ENCODE measurements around the gene PUSL1. TPM values are rescaled to one million over a fixed set of nuclear protein-coding genes. Genes with fewer than 3 reads are reported as not detected.
A peak's percentile ranks its signal among the peaks of the same experiment; 100 is the strongest.

PUSL1 gene
- total RNA-seq, 1 donor, result 29.3 TPM

DNA sequence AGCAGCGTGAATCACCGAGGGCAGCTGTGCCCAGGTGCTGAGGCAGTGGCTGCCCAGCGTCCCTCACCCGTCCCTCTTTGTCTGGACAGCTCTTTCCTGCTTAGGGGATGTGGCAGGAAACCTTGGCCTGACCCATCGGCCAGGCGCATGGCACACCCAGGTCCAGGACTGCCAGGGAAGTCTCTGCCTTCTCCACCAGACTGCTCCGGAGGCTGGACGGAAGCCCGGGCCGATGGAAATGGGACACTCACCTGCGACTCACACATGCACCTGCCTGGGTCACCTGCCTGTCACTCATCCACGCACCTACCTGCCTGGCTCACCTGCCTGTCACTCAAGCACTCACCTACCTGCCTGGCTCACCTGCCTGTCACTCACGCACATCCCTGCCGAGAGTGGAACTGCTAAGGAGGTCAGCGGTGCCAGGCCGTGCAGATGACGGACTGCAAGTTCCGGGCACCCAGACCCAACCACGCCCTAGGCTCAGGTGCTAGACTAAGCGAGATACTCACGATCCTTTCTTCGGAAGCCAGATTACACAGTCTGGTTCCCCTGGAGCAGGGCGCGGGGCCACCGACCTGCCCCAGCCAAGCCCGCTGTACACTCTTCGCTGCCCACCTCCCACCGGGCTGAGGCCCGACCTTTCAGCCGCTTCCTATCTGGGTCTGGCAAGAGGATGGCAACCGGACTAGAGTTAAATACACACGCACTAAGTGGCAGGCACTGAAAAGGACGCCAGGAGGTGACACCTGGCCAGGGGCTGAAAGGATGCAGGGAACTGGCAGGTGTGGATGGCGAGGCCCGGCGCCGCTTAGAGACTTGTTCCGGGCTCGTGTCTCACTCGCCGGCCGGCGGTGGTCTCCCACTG, 35.8 kb upstream of the PUSL1 start:
- Histone ChIP-seq H3K27ac (ENCODE audit: low read depth, low read length) (peak overlapping the region; percentile 91), H3K4me1 (ENCODE audit: insufficient read depth, low read length) (peaks cover 23% of the 10 kb centered on the region), H2AFZ (ENCODE audit: low read length) (no peak overlapping the region), H3K4me3 (ENCODE audit: insufficient read depth, low read length) (peak overlapping the region; percentile 80), H3K4me2 (ENCODE audit: insufficient read depth, low read length) (peak overlapping the region; percentile 99), H4K20me1 (ENCODE audit: insufficient read depth, low read length) (peaks cover 26% of the 10 kb centered on the region), H3K79me2 (ENCODE audit: insufficient read depth, low read length) (peaks cover 63% of the 10 kb centered on the region), H3K9me3 (ENCODE audit: low read depth, low read length) (no peaks in the 10 kb centered on the region), H3K27me3 (ENCODE audit: insufficient read depth, low read length) (no peaks in the 10 kb centered on the region), H3K36me3 (ENCODE audit: insufficient read depth, low read length) (peaks cover 20% of the 10 kb centered on the region)
- TF ChIP-seq, protein P1, sequence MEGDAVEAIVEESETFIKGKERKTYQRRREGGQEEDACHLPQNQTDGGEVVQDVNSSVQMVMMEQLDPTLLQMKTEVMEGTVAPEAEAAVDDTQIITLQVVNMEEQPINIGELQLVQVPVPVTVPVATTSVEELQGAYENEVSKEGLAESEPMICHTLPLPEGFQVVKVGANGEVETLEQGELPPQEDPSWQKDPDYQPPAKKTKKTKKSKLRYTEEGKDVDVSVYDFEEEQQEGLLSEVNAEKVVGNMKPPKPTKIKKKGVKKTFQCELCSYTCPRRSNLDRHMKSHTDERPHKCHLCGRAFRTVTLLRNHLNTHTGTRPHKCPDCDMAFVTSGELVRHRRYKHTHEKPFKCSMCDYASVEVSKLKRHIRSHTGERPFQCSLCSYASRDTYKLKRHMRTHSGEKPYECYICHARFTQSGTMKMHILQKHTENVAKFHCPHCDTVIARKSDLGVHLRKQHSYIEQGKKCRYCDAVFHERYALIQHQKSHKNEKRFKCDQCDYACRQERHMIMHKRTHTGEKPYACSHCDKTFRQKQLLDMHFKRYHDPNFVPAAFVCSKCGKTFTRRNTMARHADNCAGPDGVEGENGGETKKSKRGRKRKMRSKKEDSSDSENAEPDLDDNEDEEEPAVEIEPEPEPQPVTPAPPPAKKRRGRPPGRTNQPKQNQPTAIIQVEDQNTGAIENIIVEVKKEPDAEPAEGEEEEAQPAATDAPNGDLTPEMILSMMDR (IDR thresholded peaks at IDR 0.05; ENCODE audit: extremely low read depth, low read depth, low read length), result no peak
- DNase-seq (ENCODE audit: insufficient read length, low spot score, missing footprints), result no peak

DNA sequence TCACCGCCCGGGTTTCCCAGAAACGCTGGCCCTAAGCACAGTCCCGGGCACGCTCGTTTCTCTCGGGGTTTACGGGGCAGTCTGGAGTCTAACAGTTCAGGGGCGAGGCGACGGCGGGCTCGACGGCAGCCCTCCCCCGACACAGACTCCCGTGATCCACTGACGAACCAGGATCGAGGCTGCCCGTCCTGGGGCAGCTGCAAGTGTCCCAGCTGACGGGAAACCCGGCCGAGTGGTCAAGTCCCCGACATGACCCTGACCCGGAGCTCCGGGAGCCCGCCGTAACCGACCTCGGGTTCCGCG, 35.2 kb upstream of the PUSL1 start:
- H2AFZ ChIP-seq (ENCODE audit: low read length), result no peak overlapping the region
- H3K4me1 ChIP-seq (ENCODE audit: insufficient read depth, low read length), result peaks cover 23% of the 10 kb centered on the region
- no peaks in the 10 kb centered on the region for H3K27me3 ChIP-seq (ENCODE audit: insufficient read depth, low read length)
- H3K4me3 ChIP-seq (ENCODE audit: insufficient read depth, low read length), result peak overlapping the region; percentile 80
- peak overlapping the region; percentile 99 for H3K4me2 ChIP-seq (ENCODE audit: insufficient read depth, low read length)
- peaks cover 26% of the 10 kb centered on the region for H4K20me1 ChIP-seq (ENCODE audit: insufficient read depth, low read length)
- no peaks in the 10 kb centered on the region for H3K9me3 ChIP-seq (ENCODE audit: low read depth, low read length)
- H3K27ac ChIP-seq (ENCODE audit: low read depth, low read length), result peak overlapping the region; percentile 91
- no peak for DNase-seq (ENCODE audit: insufficient read length, low spot score, missing footprints)
- H3K79me2 ChIP-seq (ENCODE audit: insufficient read depth, low read length), result peaks cover 57% of the 10 kb centered on the region
- TF ChIP-seq, protein P1 (IDR thresholded peaks at IDR 0.05; ENCODE audit: extremely low read depth, low read depth, low read length), result no peak
- peaks cover 16% of the 10 kb centered on the region for H3K36me3 ChIP-seq (ENCODE audit: insufficient read depth, low read length)

DNA sequence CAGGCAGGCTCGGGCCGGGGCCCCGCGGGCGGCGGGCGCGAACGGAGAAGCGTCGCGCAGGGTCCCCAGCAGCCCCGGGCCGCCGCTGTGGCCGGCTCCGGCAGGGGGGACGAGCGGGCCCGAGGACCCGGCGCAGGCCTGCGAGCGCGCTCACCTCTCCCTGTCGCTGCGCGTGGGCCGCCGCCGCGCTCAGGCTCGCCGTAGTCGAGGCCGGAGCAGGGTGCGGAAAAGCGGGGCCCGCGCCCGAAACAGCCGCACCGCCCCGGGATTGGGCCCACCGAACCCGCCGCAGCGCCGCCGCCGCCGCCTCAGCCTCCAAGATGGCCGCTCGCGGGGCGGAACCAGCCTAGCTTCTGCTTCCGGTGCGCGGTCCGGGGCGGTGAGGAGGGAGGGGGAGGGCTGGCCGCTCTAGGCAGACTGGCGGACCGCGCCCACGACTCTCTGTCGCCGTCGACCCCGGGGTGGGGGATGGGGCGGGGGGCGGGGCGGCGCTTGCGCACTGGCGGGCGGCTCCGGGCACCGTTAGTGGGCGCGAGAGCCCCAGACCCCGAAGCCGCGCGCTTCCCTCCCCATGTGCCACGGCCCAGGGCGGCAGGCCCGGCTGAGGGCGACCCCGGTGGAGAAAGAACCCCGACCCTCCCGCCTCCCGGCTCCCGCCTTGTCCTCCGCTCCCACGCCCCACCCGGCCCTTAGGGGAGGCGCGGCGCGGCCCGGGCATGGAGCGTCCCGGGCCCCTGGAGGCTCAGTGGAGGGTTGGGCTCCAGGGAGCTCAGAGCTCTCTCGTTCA, 34.7 kb upstream of the PUSL1 start, which contains the start of gene UBE2J2:
Gene UBE2J2, minus strand, starts transcription at position 343 of the 787 bp plus-strand sequence. CDS start 5,862 bp downstream, outside the sequence.
- peak; percentile 100 for DNase-seq (ENCODE audit: insufficient read length, low spot score, missing footprints)
- Histone ChIP-seq H4K20me1 (ENCODE audit: insufficient read depth, low read length) (peaks cover 26% of the 10 kb centered on the region), H3K4me1 (ENCODE audit: insufficient read depth, low read length) (peaks cover 23% of the 10 kb centered on the region), H3K36me3 (ENCODE audit: insufficient read depth, low read length) (peaks cover 11% of the 10 kb centered on the region), H3K27ac (ENCODE audit: low read depth, low read length) (peak within 1 kb of the TSS; percentile 91), H3K4me3 (ENCODE audit: insufficient read depth, low read length) (peak within 1 kb of the TSS; percentile 80), H3K79me2 (ENCODE audit: insufficient read depth, low read length) (peaks cover 51% of the 10 kb centered on the region), H3K9me3 (ENCODE audit: low read depth, low read length) (no peaks in the 10 kb centered on the region), H3K4me2 (ENCODE audit: insufficient read depth, low read length) (peak within 1 kb of the TSS; percentile 99), H2AFZ (ENCODE audit: low read length) (peak within 1 kb of the TSS; percentile 56), H3K27me3 (ENCODE audit: insufficient read depth, low read length) (no peaks in the 10 kb centered on the region)
- TF ChIP-seq, protein P1 (IDR thresholded peaks at IDR 0.05; ENCODE audit: extremely low read depth, low read depth, low read length), result no peak
